Skin of body (tissue), 2 donors: ENCODE data around the gene MTHFR. TPM values are rescaled to one million over a fixed set of nuclear protein-coding genes. Genes with fewer than 3 reads are reported as not detected.
A peak's percentile ranks its signal among the peaks of the same experiment; 100 is the strongest.

ENCODE experiments used
- DNase-seq: peaks from one replicate; lab custom pipeline; 2025; lab: John Stamatoyannopoulos, UW
- total RNA-seq: library from RNA; depleted of rRNA; stranded (reverse); fragments of >200 nt; gene quantifications from one replicate; pipeline ENCODE4 v1.2.3, GENCODE V29; 2014

Gene MTHFR
- 22.5 TPM for total RNA-seq

GRCh38 chr1:11805422-11806306 lies at the start of gene MTHFR, which contains the start of gene CLCN6:
MTHFR (minus strand) TSS chr1:11805964; CDS start chr1:11803116, 2,848 bp downstream.
CLCN6 (plus strand) TSS chr1:11806191; CDS start chr1:11806263, 72 bp downstream.
- DNase-seq, result peak; percentile 98

GRCh38 chr1:11855430-11855829 lies 49.7 kb upstream of the MTHFR start:
- no peak for DNase-seq

GRCh38 chr1:11854519-11854918 lies 48.8 kb upstream of the MTHFR start:
- no peak for DNase-seq

GRCh38 chr1:11851180-11851579 lies 45.4 kb upstream of the MTHFR start:
- DNase-seq, result no peak

- no peak for DNase-seq
Measured at GRCh38 chr1:11850156-11850555, 44.4 kb upstream of the MTHFR start.

GRCh38 chr1:11848373-11848700 lies 42.6 kb upstream of the MTHFR start:
- no peak for DNase-seq

GRCh38 chr1:11847667-11848372 lies 42.1 kb upstream of the MTHFR start, which contains the start of gene NPPA:
NPPA (minus strand) TSS chr1:11847783; CDS start chr1:11847684, 99 bp downstream.
- no peak for DNase-seq

GRCh38 chr1:11845641-11846335 lies 40.0 kb upstream of the MTHFR start:
- no peak for DNase-seq

GRCh38 chr1:11842154-11843041 lies 36.6 kb upstream of the MTHFR start:
- peak; percentile 13 for DNase-seq

- DNase-seq, result no peak
Measured at GRCh38 chr1:11841245-11842153, 35.7 kb upstream of the MTHFR start.

- no peak for DNase-seq
Measured at GRCh38 chr1:11839727-11840705, 34.3 kb upstream of the MTHFR start.

GRCh38 chr1:11838349-11839272 lies 32.8 kb upstream of the MTHFR start:
- DNase-seq, result peak; percentile 46

GRCh38 chr1:11837767-11838348 lies 32.1 kb upstream of the MTHFR start:
- no peak for DNase-seq

GRCh38 chr1:11836955-11837766 lies 31.4 kb upstream of the MTHFR start:
- DNase-seq, result no peak

- DNase-seq, result no peak
Measured at GRCh38 chr1:11835441-11836225, 29.9 kb upstream of the MTHFR start.
